H1 (cell line): ENCODE results near the gene SPAG4. TPM values are rescaled to one million over a fixed set of nuclear protein-coding genes. Genes with fewer than 3 reads are reported as not detected.

Source experiments
- CTCF ChIA-PET: fragments of 300-600 bp; sonication (Branson Sonifier 250); formaldehyde crosslinking; loops from one replicate; lab custom pipeline; 2021; ENCODE audit not compliant: partially characterized antibody; lab: Charles Lee
- POLR2A ChIA-PET: fragments of 300-600 bp; sonication (Branson Sonifier 250); formaldehyde crosslinking; loops from one replicate; lab custom pipeline; 2021; ENCODE audit warnings: inconsistent platforms; ENCODE audit not compliant: partially characterized antibody; lab: Charles Lee
- DNase-seq, 2 experiments: peaks; one replicate each; pipeline versions ENCODE4 v3.0.0 to v3.0.0-alpha.2; 2010 to 2022; ENCODE audit warnings: low spot score in 2 of 2, low read depth in 1 of 2, mixed read lengths in 1 of 2
- FAIRE-seq: peaks from 2 replicates; lab custom pipeline; 2011; peaks lifted over from hg19 to GRCh38; lab: Jason Lieb, UNC
- H2AFZ ChIP-seq: 2 replicates; pipeline ENCODE4 v1.8.1; 2012; ENCODE audit warnings: low read length, inconsistent platforms
- H2AK5ac ChIP-seq: 2 replicates; pipeline ENCODE4 v1.6.1; 2013; ENCODE audit warnings: low read depth, low read length
- H2BK120ac ChIP-seq: replicated peaks from 2 replicates; pipeline ENCODE3; 2013; ENCODE audit warnings: low read depth, low read length, inconsistent platforms
- H2BK12ac ChIP-seq: 2 replicates; pipeline ENCODE4 v1.6.1; 2013; ENCODE audit warnings: low read depth, low read length
- H2BK15ac ChIP-seq: 2 replicates; pipeline ENCODE4 v1.6.1; 2013; ENCODE audit warnings: low read length
- H2BK20ac ChIP-seq: 2 replicates; pipeline ENCODE4 v1.6.1; 2013; ENCODE audit warnings: low read length
- H2BK5ac ChIP-seq: 2 replicates; pipeline ENCODE4 v1.6.1; 2013; ENCODE audit warnings: low read depth, low read length
- H3K14ac ChIP-seq: 2 replicates; pipeline ENCODE4 v1.6.1; 2013; ENCODE audit warnings: inconsistent platforms; ENCODE audit not compliant: insufficient read length
- H3K18ac ChIP-seq: 2 replicates; pipeline ENCODE4 v1.6.1; 2013; ENCODE audit warnings: low read length; ENCODE audit errors: extremely low read depth
- H3K23ac ChIP-seq: 2 replicates; pipeline ENCODE4 v1.6.1; 2013; ENCODE audit warnings: inconsistent platforms; ENCODE audit not compliant: insufficient read length
- H3K23me2 ChIP-seq: 2 replicates; pipeline ENCODE4 v1.6.1; 2013; ENCODE audit warnings: low read depth, low read length
- H3K27ac ChIP-seq: 2 replicates; pipeline ENCODE4 v1.6.1; 2011; ENCODE audit warnings: low read depth, low read length, inconsistent platforms
- H3K27me3 ChIP-seq, 4 experiments: replicated peaks in 1 of 4; 1 replicate in 1 of 4; 2 replicates in 3 of 4; pipeline versions ENCODE4 v1.6.1 to v1.8.1; 2011 to 2013; ENCODE audit warnings: low read length in 3 of 4, mild to moderate bottlenecking in 3 of 4, inconsistent platforms in 2 of 4, mixed read lengths in 2 of 4, moderate library complexity in 1 of 4; ENCODE audit not compliant: control insufficient read depth in 3 of 4, insufficient read depth in 3 of 4; ENCODE audit errors: extremely low read depth in 1 of 4
- H3K36me3 ChIP-seq, 4 experiments: 2 replicates each; pipeline versions ENCODE4 v1.6.1 to v1.8.1; 2011 to 2013; ENCODE audit warnings: mild to moderate bottlenecking in 4 of 4, low read length in 3 of 4, moderate library complexity in 2 of 4, control low read depth in 1 of 4, inconsistent platforms in 1 of 4; ENCODE audit not compliant: insufficient read depth in 4 of 4, control insufficient read depth in 2 of 4
- H3K4ac ChIP-seq: replicated peaks from 2 replicates; pipeline ENCODE3; 2013; ENCODE audit warnings: low read length, low read depth, mixed read lengths, inconsistent platforms; ENCODE audit not compliant: insufficient read length
- H3K4me1 ChIP-seq, 4 experiments: replicated peaks in 1 of 4; 1 replicate in 1 of 4; 2 replicates in 3 of 4; pipeline versions ENCODE4 v1.6.1 to v1.8.1; 2011 to 2013; ENCODE audit warnings: low read length in 3 of 4, inconsistent platforms in 2 of 4, mixed read lengths in 1 of 4; ENCODE audit not compliant: insufficient read depth in 4 of 4, control insufficient read depth in 3 of 4
- H3K4me2 ChIP-seq, 2 experiments: 2 replicates each; pipeline versions ENCODE4 v1.6.1 to v1.8.1; 2011 to 2013; ENCODE audit warnings: low read depth in 2 of 2, low read length in 2 of 2, control low read depth in 1 of 2, inconsistent platforms in 1 of 2, mild to moderate bottlenecking in 1 of 2; ENCODE audit not compliant: insufficient read depth in 1 of 2
- H3K4me3 ChIP-seq, 4 experiments: fragments of 200-600, 300-600 bp in 1 of 4; sonication (generic), shearing (Covaris generic), sonication (Bioruptor Twin) in 1 of 4; 2 replicates each; pipeline versions ENCODE4 v1.5.1 to v1.8.1; 2011 to 2016; ENCODE audit warnings: low read length in 4 of 4, low read depth in 3 of 4, control low read depth in 2 of 4, inconsistent platforms in 2 of 4, mild to moderate bottlenecking in 2 of 4, mixed read lengths in 1 of 4, moderate library complexity in 1 of 4; ENCODE audit not compliant: insufficient read depth in 2 of 4; ENCODE audit errors: extremely low read depth in 1 of 4
- H3K56ac ChIP-seq: replicated peaks from 2 replicates; pipeline ENCODE3; 2013; ENCODE audit warnings: low read depth, mild to moderate bottlenecking, mixed read lengths, low read length, inconsistent platforms; ENCODE audit not compliant: insufficient read length
- H3K79me1 ChIP-seq: 2 replicates; pipeline ENCODE4 v1.6.1; 2013; ENCODE audit warnings: low read depth, low read length, control low read depth
- H3K79me2 ChIP-seq, 2 experiments: 2 replicates each; pipeline versions ENCODE4 v1.6.1 to v1.8.1; 2012 to 2013; ENCODE audit warnings: low read length in 2 of 2, mild to moderate bottlenecking in 2 of 2, inconsistent platforms in 1 of 2; ENCODE audit not compliant: insufficient read depth in 2 of 2, control insufficient read depth in 1 of 2
- H3K9ac ChIP-seq, 4 experiments: replicated peaks in 1 of 4; 1 replicate in 1 of 4; 2 replicates in 3 of 4; pipeline versions ENCODE4 v1.6.1 to v1.8.1; 2011 to 2013; ENCODE audit warnings: low read depth in 3 of 4, low read length in 3 of 4, control low read depth in 2 of 4, mild to moderate bottlenecking in 2 of 4, moderate library complexity in 2 of 4, inconsistent platforms in 1 of 4; ENCODE audit errors: extremely low read depth in 1 of 4
- H3K9me3 ChIP-seq, 2 experiments: 2 replicates each; pipeline versions ENCODE4 v1.6.1 to v1.8.1; 2012 to 2013; ENCODE audit warnings: mild to moderate bottlenecking in 2 of 2, moderate library complexity in 2 of 2, control low read depth in 1 of 2, inconsistent platforms in 1 of 2, low read depth in 1 of 2, low read length in 1 of 2, mixed read lengths in 1 of 2; ENCODE audit not compliant: insufficient read depth in 2 of 2
- H4K20me1 ChIP-seq, 2 experiments: replicated peaks in 1 of 2; 2 replicates each; pipeline versions ENCODE3 to v1.8.1; 2011 to 2013; ENCODE audit warnings: inconsistent platforms in 2 of 2, low read length in 2 of 2, mild to moderate bottlenecking in 1 of 2; ENCODE audit not compliant: insufficient read depth in 2 of 2, control insufficient read depth in 1 of 2
- H4K5ac ChIP-seq: 2 replicates; pipeline ENCODE4 v1.6.1; 2013; ENCODE audit warnings: low read length, low read depth, mixed read lengths, inconsistent platforms; ENCODE audit not compliant: insufficient read length
- H4K8ac ChIP-seq: 2 replicates; pipeline ENCODE4 v1.8.0; 2013; ENCODE audit warnings: mild to moderate bottlenecking, moderate library complexity, low read length, inconsistent platforms; ENCODE audit not compliant: insufficient read depth; ENCODE audit errors: extremely low read depth
- H4K91ac ChIP-seq: replicated peaks from 2 replicates; pipeline ENCODE3; 2013; ENCODE audit warnings: low read length, mixed read lengths, inconsistent platforms; ENCODE audit not compliant: insufficient read length
- CTBP2 ChIP-seq: IDR thresholded peaks from 2 replicates; pipeline ENCODE4 v1.7.0; 2011; ENCODE audit warnings: borderline replicate concordance, mild to moderate bottlenecking, moderate library complexity, mixed read lengths, low read length; ENCODE audit not compliant: insufficient read depth, insufficient read length
- JUND ChIP-seq: IDR thresholded peaks from 2 replicates; pipeline ENCODE4 v1.6.1; 2011; ENCODE audit warnings: mild to moderate bottlenecking, improper control_type of control experiment, low read length
- KDM5A ChIP-seq: fragments of 200-600 bp; IDR thresholded peaks from 2 replicates; pipeline ENCODE4 v1.7.1; 2012; ENCODE audit warnings: mild to moderate bottlenecking, low read length, inconsistent platforms, mixed read lengths
- MAX ChIP-seq: IDR thresholded peaks from 2 replicates; pipeline ENCODE4 v1.6.1; 2012; ENCODE audit warnings: inconsistent platforms
- NRF1 ChIP-seq: IDR thresholded peaks from 2 replicates; pipeline ENCODE4 v1.6.1; 2011; ENCODE audit warnings: mild to moderate bottlenecking, low read depth, low read length, improper control_type of control experiment
- RXRA ChIP-seq: IDR thresholded peaks from 2 replicates; pipeline ENCODE4 v1.6.1; 2011; ENCODE audit warnings: low read depth, mild to moderate bottlenecking, low read length, moderate library complexity; ENCODE audit not compliant: insufficient read depth
- SIN3A ChIP-seq, 2 experiments: IDR thresholded peaks in 1 of 2; conservative IDR thresholded peaks in 1 of 2; 2 replicates each; pipeline ENCODE4 v1.6.1; 2011 to 2012; ENCODE audit warnings: low read length in 2 of 2, improper control_type of control experiment in 1 of 2, low read depth in 1 of 2, mild to moderate bottlenecking in 1 of 2
- SIRT6 ChIP-seq: IDR thresholded peaks from one replicate; pipeline ENCODE4 v1.7.1; 2012; ENCODE audit warnings: low read length, inconsistent platforms
- SIX5 ChIP-seq: IDR thresholded peaks from 2 replicates; pipeline ENCODE4 v1.6.1; 2011; ENCODE audit warnings: mild to moderate bottlenecking, low read depth, low read length
- SP2 ChIP-seq: IDR thresholded peaks from 2 replicates; pipeline ENCODE4 v1.6.1; 2012; ENCODE audit warnings: mild to moderate bottlenecking, low read length, inconsistent platforms
- SP4 ChIP-seq: IDR thresholded peaks from 2 replicates; pipeline ENCODE4 v1.6.1; 2012; ENCODE audit warnings: low read length, inconsistent platforms
- SUZ12 ChIP-seq: fragments of 200-600 bp; sonication (generic); IDR thresholded peaks from 2 replicates; pipeline ENCODE4 v1.6.1; 2012; ENCODE audit warnings: mild to moderate bottlenecking, inconsistent platforms, low read length, moderate library complexity, mixed read lengths
- YY1 ChIP-seq: IDR thresholded peaks from 2 replicates; pipeline ENCODE4 v1.6.1; 2011; ENCODE audit warnings: low read depth, mild to moderate bottlenecking, low read length
- ZNF274 ChIP-seq: IDR thresholded peaks from 2 replicates; pipeline ENCODE4 v1.7.0; 2012; ENCODE audit warnings: low read length, borderline replicate concordance; ENCODE audit errors: extremely low read depth
- WGBS, 2 experiments: shearing (Covaris generic) in 1 of 2; methylation state at CpG; one replicate each; pipeline versions ENCODE4 v1.1.6 to v1.1.7; 2013 to 2015; ENCODE audit warnings: low lambda C conversion rate in 2 of 2, mixed read lengths in 2 of 2, inconsistent platforms in 1 of 2, low coverage in 1 of 2, missing lambda C conversion rate in 1 of 2; ENCODE audit not compliant: insufficient replicate concordance in 2 of 2, insufficient coverage in 1 of 2, insufficient read length in 1 of 2; ENCODE audit errors: extremely low coverage in 1 of 2, missing lambda C conversion rate in 1 of 2; 5-methylcytosine and 5-hydroxymethylcytosine counted together
- polyA plus RNA-seq, 7 experiments: library from polyadenylated mRNA; depleted of rRNA in 3 of 7; stranded (reverse) in 5 of 7; unstranded in 2 of 7; fragments of >200 nt in 5 of 7; fragments of 200-250 nt in 2 of 7; gene quantifications; 1 replicate in 5 of 7; 2 replicates in 1 of 7; 4 replicates in 1 of 7; pipeline versions ENCODE4 v1.2.1 to v1.2.3, GENCODE V29; 2011 to 2013; ENCODE audit warnings: missing spikeins in 2 of 7, mixed read lengths in 2 of 7
- total RNA-seq: library from RNA; stranded (reverse); fragmentation: NEBNext Ultra II Directional; extraction: Animal tissue kit (Norgen Biotek cat#: 25700); gene quantifications from 2 replicates; pipeline ENCODE4 v1.2.1, GENCODE V29; 2021

Gene SPAG4
- total and polyA plus RNA-seq, 2 of the 8 experiments (the other 6 are each of a cell fraction or from before 2014, with no cell fraction given) = 2.4 to 6.0 TPM

- no peak overlapping the region for H2AK5ac ChIP-seq
- H2BK15ac ChIP-seq = no peak overlapping the region
- H4K20me1 ChIP-seq = peaks cover 20 to 44% of the 10 kb centered on the region in 2 experiments
- no peaks in the 10 kb centered on the region for H3K27me3 ChIP-seq
- H3K36me3 ChIP-seq = no peaks in the 10 kb centered on the region; a peak in 1 of 8 replicates
- DNase-seq = no peak
- no peak overlapping the region for H3K14ac ChIP-seq
- no peak overlapping the region for H3K27ac ChIP-seq
- H3K9ac ChIP-seq = no peak overlapping the region
- no peaks in the 10 kb centered on the region for H3K9me3 ChIP-seq
- H2BK12ac ChIP-seq = no peak overlapping the region
- no peak overlapping the region for H4K91ac ChIP-seq
- FAIRE-seq = no peak
- no peak overlapping the region for H2BK5ac ChIP-seq
- no peak overlapping the region for H4K8ac ChIP-seq
- H2BK20ac ChIP-seq = no peak overlapping the region
- WGBS, 2 experiments = 91% methylated on average over 4 of the region's 4 CpGs; no CpG with 5 or more reads in 1 of the 2 experiments
- ChIA-PET POLR2A (interaction anchor here (1.1 to 5.0 kb wide), 7 partner anchors 11 to 41 kb away, joined by 3 to 22 read pairs (median 4); partner anchors contain the start of genes CPNE1 and RBM12), CTCF (interaction anchor here (0.6 to 1.9 kb wide), 4 partner anchors 10 to 23 kb away, joined by 3 to 7 read pairs (median 3); no protein-coding TSS in a partner anchor)
- peaks cover 2 to 96% of the 10 kb centered on the region in 2 experiments; a peak in 3 of 4 replicates for H3K79me2 ChIP-seq
- no peak overlapping the region for H2BK120ac ChIP-seq
- H3K23me2 ChIP-seq = 0 out of 2 replicates have a peak, but pooled peaks cover 2% of the 10 kb centered on the region
- peaks cover 0 to 9% (median 2%) of the 10 kb centered on the region in 4 experiments; a peak in 4 of 7 replicates for H3K4me1 ChIP-seq
- H2AFZ ChIP-seq = no peak overlapping the region
- H3K23ac ChIP-seq = no peak overlapping the region
- no peak overlapping the region for H4K5ac ChIP-seq
- H3K56ac ChIP-seq = no peak overlapping the region
- H3K79me1 ChIP-seq = peaks cover 31% of the 10 kb centered on the region
- H3K4ac ChIP-seq = no peak overlapping the region
- no peak overlapping the region for H3K4me2 ChIP-seq
- H3K18ac ChIP-seq = no peak overlapping the region
- H3K4me3 ChIP-seq = no peak overlapping the region
- TF ChIP-seq SUZ12 (no peak), SIN3A (conservative IDR thresholded peaks at IDR 0.05 in 1 of 2, IDR thresholded peaks at IDR 0.05 in 1 of 2; ENCODE audit: low read depth in 1 of 2, low read length in 2 of 2) (no peak), RXRA (no peak), KDM5A (no peak), JUND (no peak), SIRT6 (no peak), CTBP2 (no peak), SP4 (no peak), SIX5 (no peak), MAX (no peak), SP2 (no peak), ZNF274 (no peak), YY1 (no peak), NRF1 (no peak)
These were observed 26.1 kb downstream of the SPAG4 start for GRCh38 chr20:35641743-35642142.
